PC-3 (cell line): ENCODE data around the gene SVIL.
"Not testable (repeated sequence)": the region's sequence is repeated elsewhere in the genome, so short reads cannot be mapped to it uniquely, and the experiment has no call there.

Source experiments
- EZH2phosphoT487 ChIP-seq: fragments of 300-600 bp; sonication (generic); IDR thresholded peaks from 2 replicates; pipeline ENCODE4 v1.6.1; 2018; ENCODE audit warnings: mild to moderate bottlenecking, antibody characterized with exemption, low read length, borderline replicate concordance
- TF ChIP-seq, protein P1 (sequence below): fragments of 300-600 bp; sonication (generic); conservative IDR thresholded peaks from 2 replicates; pipeline ENCODE4 v1.5.1; 2017; ENCODE audit warnings: antibody characterized with exemption, low read depth, mild to moderate bottlenecking, low read length

DNA sequence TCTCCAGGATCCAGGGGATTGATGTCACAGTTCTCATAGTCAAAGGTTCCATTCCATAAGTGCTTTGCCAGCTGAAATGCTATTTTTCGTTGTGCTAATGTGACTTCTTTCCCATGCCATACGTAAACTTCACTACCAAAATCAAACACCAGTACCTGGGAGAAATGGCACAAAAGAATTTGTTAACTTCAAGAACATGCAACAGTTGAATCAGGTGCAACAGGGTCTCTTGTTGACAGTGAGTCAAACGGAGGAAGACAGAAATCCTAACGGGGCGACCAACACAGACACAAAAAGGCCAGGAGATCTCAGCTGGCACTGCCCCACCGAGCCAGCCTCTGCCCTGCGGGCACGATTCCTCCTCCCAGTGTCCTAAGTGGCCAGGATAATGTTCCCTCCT, 150.1 kb downstream of the SVIL start:
- TF ChIP-seq, protein P1, sequence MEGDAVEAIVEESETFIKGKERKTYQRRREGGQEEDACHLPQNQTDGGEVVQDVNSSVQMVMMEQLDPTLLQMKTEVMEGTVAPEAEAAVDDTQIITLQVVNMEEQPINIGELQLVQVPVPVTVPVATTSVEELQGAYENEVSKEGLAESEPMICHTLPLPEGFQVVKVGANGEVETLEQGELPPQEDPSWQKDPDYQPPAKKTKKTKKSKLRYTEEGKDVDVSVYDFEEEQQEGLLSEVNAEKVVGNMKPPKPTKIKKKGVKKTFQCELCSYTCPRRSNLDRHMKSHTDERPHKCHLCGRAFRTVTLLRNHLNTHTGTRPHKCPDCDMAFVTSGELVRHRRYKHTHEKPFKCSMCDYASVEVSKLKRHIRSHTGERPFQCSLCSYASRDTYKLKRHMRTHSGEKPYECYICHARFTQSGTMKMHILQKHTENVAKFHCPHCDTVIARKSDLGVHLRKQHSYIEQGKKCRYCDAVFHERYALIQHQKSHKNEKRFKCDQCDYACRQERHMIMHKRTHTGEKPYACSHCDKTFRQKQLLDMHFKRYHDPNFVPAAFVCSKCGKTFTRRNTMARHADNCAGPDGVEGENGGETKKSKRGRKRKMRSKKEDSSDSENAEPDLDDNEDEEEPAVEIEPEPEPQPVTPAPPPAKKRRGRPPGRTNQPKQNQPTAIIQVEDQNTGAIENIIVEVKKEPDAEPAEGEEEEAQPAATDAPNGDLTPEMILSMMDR, result not testable (repeated sequence)
- not testable (repeated sequence) for TF ChIP-seq EZH2phosphoT487
